ENCODE data around the gene GJD3. TPM values are rescaled to one million over a fixed set of nuclear protein-coding genes. Genes with fewer than 3 reads are reported as not detected.
"Not testable (repeated sequence)": the region's sequence is repeated elsewhere in the genome, so short reads cannot be mapped to it uniquely, and the experiment has no call there.

Gene GJD3
- total and polyA plus RNA-seq, 3 donors from 2014 or later = 2.1 to 2.6 TPM; not detected in 1

GRCh38 chr17:40407460-40407859 is 42.9 kb upstream of the GJD3 start:
- DNase-seq = no peak
- Histone ChIP-seq H3K4me1 (no peaks in the 10 kb centered on the region), H3K27ac (no peak overlapping the region), H3K9me3 (no peaks in the 10 kb centered on the region), H3K4me3 (no peak overlapping the region), H3K36me3 (ENCODE audit: low read depth, missing control alignments) (no peaks in the 10 kb centered on the region), H3K27me3 (no peaks in the 10 kb centered on the region)
- 95 to 98% methylated on average over 3 of the region's 3 CpGs for WGBS, 2 donors
- intact Hi-C loops (cut with DNase I; ENCODE audit: low total_unique reads) = no loop called here
- TF ChIP-seq CTCF (IDR thresholded peaks at IDR 0.05) = no peak
- no peak for TF ChIP-seq POLR2A (IDR thresholded peaks at IDR 0.05)

GRCh38 chr17:40404003-40404402 is 39.5 kb upstream of the GJD3 start:
- TF ChIP-seq POLR2A (IDR thresholded peaks at IDR 0.05) (no peak), CTCF (IDR thresholded peaks at IDR 0.05) (no peak)
- DNase-seq = no peak
- H3K27me3 ChIP-seq = no peaks in the 10 kb centered on the region
- WGBS, 2 donors = 89 to 94% methylated on average over 3 of the region's 3 CpGs
- H3K9me3 ChIP-seq = no peaks in the 10 kb centered on the region
- intact Hi-C loops (cut with DNase I; ENCODE audit: low total_unique reads) = no loop called here
- no peaks in the 10 kb centered on the region for H3K4me1 ChIP-seq
- no peak overlapping the region for H3K4me3 ChIP-seq
- no peak overlapping the region for H3K27ac ChIP-seq
- H3K36me3 ChIP-seq (ENCODE audit: low read depth, missing control alignments) = no peaks in the 10 kb centered on the region

GRCh38 chr17:40402668-40403067 is 38.1 kb upstream of the GJD3 start:
- no peak for TF ChIP-seq CTCF (IDR thresholded peaks at IDR 0.05)
- TF ChIP-seq POLR2A (IDR thresholded peaks at IDR 0.05) = no peak
- H3K4me3 ChIP-seq = no peak overlapping the region
- no peaks in the 10 kb centered on the region for H3K36me3 ChIP-seq (ENCODE audit: low read depth, missing control alignments)
- no peak for DNase-seq
- no peaks in the 10 kb centered on the region for H3K4me1 ChIP-seq
- no peaks in the 10 kb centered on the region for H3K27me3 ChIP-seq
- intact Hi-C loops (cut with DNase I; ENCODE audit: low total_unique reads) = no loop called here
- no peaks in the 10 kb centered on the region for H3K9me3 ChIP-seq
- 93% methylated on average over 1 of the region's 1 CpG for WGBS, 2 donors
- H3K27ac ChIP-seq = no peak overlapping the region

GRCh38 chr17:40399185-40399584 is 34.6 kb upstream of the GJD3 start:
- no peaks in the 10 kb centered on the region for H3K27me3 ChIP-seq
- H3K9me3 ChIP-seq = no peaks in the 10 kb centered on the region
- no peak overlapping the region for H3K4me3 ChIP-seq
- DNase-seq = no peak
- intact Hi-C loops (cut with DNase I; ENCODE audit: low total_unique reads) = no loop called here
- H3K36me3 ChIP-seq (ENCODE audit: low read depth, missing control alignments) = no peaks in the 10 kb centered on the region
- no peak overlapping the region for H3K27ac ChIP-seq
- 54 to 59% methylated on average over 4 of the region's 4 CpGs for WGBS, 2 donors
- TF ChIP-seq CTCF (IDR thresholded peaks at IDR 0.05) (peak; percentile 14 to 69 (median 31)), POLR2A (IDR thresholded peaks at IDR 0.05) (no peak)
- no peaks in the 10 kb centered on the region for H3K4me1 ChIP-seq

GRCh38 chr17:40386555-40386954 is 22.0 kb upstream of the GJD3 start:
- H3K4me1 ChIP-seq; H3K27me3 ChIP-seq; intact Hi-C loops (cut with DNase I; ENCODE audit: low total_unique reads); H3K27ac ChIP-seq; H3K4me3 ChIP-seq; H3K9me3 ChIP-seq; DNase-seq; H3K36me3 ChIP-seq (ENCODE audit: low read depth, missing control alignments): not testable (repeated sequence)
- WGBS, 2 donors = 95 to 100% methylated on average over 3 of the region's 3 CpGs
